BLaER1 treated with 17β-estradiol and CSF1 and Interleukin-3, amounts not matched to agents 10 nM and 100 nM (cell line): ENCODE results near the gene DYNLRB1.
A peak's percentile ranks its signal among the peaks of the same experiment; 100 is the strongest.

Experiments used
- H3K27ac ChIP-seq, 11 experiments: shearing (Covaris generic); formaldehyde crosslinking; 2 replicates each; pipeline ENCODE4 v1.8.1; 2022
- H3K27me3 ChIP-seq, 11 experiments: shearing (Covaris generic); formaldehyde crosslinking; 2 replicates each; pipeline ENCODE4 v1.8.1; 2022
- H3K36me3 ChIP-seq, 11 experiments: shearing (Covaris generic); formaldehyde crosslinking; 2 replicates each; pipeline ENCODE4 v1.8.1; 2022
- H3K4me1 ChIP-seq, 10 experiments: shearing (Covaris generic); formaldehyde crosslinking; 2 replicates each; pipeline ENCODE4 v1.8.1; 2022
- H3K4me2 ChIP-seq, 11 experiments: shearing (Covaris generic); formaldehyde crosslinking; 2 replicates each; pipeline ENCODE4 v1.8.1; 2022
- H3K4me3 ChIP-seq, 10 experiments: shearing (Covaris generic); formaldehyde crosslinking; 2 replicates each; pipeline ENCODE4 v1.8.1; 2022
- H3K9ac ChIP-seq, 11 experiments: shearing (Covaris generic); formaldehyde crosslinking; 2 replicates each; pipeline ENCODE4 v1.8.1; 2022
- H3K9me3 ChIP-seq, 11 experiments: shearing (Covaris generic); formaldehyde crosslinking; replicated peaks in 1 of 11; 2 replicates each; pipeline ENCODE4 v1.8.1; 2022
- H4K20me1 ChIP-seq, 11 experiments: shearing (Covaris generic); formaldehyde crosslinking; 2 replicates each; pipeline ENCODE4 v1.8.1; 2022
- Cebpa-rat ChIP-seq, 11 experiments: shearing (Covaris generic); IDR thresholded peaks; 2 replicates each; pipeline ENCODE4 v1.8.1; 2022

DYNLRB1 gene

DNA sequence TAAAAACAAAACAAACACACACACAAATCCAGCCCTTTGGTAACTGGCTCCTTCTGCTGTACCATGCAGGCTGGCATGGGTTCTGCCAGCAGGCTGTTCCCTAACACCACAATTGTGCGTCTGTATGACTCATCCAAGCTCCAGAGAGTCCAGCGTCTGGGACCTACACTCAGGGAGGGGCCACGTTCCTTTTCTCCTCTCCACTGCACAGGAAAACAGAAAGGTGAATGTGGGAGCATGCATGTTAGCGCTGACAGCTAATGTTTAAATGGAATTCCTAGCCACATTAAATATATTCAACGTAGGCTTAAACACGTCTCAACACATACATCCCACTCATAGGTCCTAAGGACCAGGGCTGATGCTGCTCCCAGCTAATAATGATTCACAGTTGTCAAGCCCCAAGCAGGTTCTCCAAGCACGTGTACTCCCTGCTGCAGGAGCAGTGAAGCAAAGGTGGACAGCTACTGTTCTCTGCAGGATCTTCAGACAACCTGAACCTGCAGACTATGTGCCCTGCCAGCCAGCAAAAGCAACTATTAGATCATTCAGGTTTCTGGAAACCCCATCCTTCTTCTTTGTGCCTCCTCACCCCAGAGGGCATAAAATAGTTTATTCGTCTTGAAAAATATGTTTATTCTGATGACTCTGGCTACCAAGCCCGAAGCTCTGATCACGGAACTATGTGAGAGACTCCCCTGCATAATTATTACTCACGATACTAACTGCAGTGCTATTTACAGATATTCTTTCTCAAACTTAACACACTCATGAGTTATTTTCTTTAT is 63.2 kb downstream of the DYNLRB1 start:
- Histone ChIP-seq H3K36me3 (peaks cover 0 to 73% (median 55%) of the 10 kb centered on the region in 11 experiments; a peak in 21 of 22 replicates), H4K20me1 (no peaks in the 10 kb centered on the region), H3K4me2 (peak overlapping the region in 5 of 11 experiments; percentile 57 to 71 (median 65); a peak in 7 of 22 replicates), H3K27ac (peak overlapping the region in 6 of 11 experiments; percentile 31 to 74 (median 57); a peak in 8 of 22 replicates), H3K27me3 (no peaks in the 10 kb centered on the region), H3K9ac (peak overlapping the region in 2 of 11 experiments; percentile 24 to 44; a peak in 1 of 22 replicates), H3K9me3 (no peaks in the 10 kb centered on the region), H3K4me3 (no peak overlapping the region), H3K4me1 (peaks cover 16 to 77% (median 50%) of the 10 kb centered on the region in 10 experiments; a peak in 19 of 20 replicates)
- TF ChIP-seq Cebpa-rat (IDR thresholded peaks at IDR 0.05) = no peak

DNA sequence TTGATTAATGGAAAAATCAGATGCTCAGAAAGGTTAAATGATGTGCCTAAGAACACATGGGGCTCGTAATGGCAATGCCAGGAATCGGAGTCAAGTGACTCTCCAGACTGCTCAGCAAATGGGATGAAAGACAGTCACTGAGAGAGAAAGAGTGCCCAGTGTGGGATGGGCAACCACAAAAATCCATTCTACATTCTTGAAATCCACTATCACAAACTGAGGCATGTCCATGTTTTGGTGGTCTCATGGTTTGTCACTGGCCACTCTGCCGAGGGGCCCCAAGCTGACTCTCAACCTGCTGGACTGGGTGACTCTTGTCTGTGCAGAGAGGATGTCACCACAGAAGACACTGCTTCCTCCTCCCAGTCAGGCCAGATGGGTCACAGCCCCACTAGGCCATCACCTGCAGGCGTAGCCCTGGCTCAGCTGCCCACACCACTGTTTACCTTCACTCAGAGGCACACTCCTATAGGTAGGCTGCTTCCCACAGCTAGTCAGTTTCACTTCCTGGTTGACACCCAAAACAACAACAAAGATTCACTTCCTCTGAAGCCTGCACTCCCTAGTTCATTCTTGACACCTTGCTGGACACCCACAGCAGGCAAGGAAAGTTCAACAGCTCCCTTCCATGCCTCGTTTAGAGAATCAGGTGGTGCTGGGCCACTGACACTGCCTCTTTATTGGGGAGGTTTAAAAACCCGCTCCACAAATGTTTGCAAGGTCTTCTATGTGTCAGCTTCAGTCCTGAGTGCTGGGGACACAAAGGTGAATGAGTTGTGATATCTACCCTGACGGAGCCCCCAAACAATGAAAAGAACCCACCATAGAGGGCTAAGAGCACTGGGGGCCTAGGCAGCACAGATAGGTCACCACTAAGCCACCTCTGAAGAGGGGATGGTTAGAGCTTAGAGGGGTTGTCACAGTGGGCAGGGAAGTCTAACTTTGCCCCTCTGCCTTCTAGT is 64.0 kb downstream of the DYNLRB1 start:
- peak overlapping the region in 10 of 11 experiments; percentile 22 to 69 (median 40); a peak in 17 of 22 replicates for H3K4me2 ChIP-seq
- H3K4me1 ChIP-seq = peaks cover 16 to 77% (median 50%) of the 10 kb centered on the region in 10 experiments; a peak in 19 of 20 replicates
- peaks cover 7 to 73% (median 55%) of the 10 kb centered on the region in 11 experiments for H3K36me3 ChIP-seq
- H4K20me1 ChIP-seq = no peaks in the 10 kb centered on the region
- no peaks in the 10 kb centered on the region for H3K9me3 ChIP-seq
- no peak overlapping the region for H3K4me3 ChIP-seq
- no peak overlapping the region for H3K9ac ChIP-seq
- TF ChIP-seq Cebpa-rat (IDR thresholded peaks at IDR 0.05) = no peak
- H3K27ac ChIP-seq = peak overlapping the region in 7 of 11 experiments; percentile 6 to 58 (median 20); a peak in 7 of 22 replicates
- H3K27me3 ChIP-seq = no peaks in the 10 kb centered on the region

DNA sequence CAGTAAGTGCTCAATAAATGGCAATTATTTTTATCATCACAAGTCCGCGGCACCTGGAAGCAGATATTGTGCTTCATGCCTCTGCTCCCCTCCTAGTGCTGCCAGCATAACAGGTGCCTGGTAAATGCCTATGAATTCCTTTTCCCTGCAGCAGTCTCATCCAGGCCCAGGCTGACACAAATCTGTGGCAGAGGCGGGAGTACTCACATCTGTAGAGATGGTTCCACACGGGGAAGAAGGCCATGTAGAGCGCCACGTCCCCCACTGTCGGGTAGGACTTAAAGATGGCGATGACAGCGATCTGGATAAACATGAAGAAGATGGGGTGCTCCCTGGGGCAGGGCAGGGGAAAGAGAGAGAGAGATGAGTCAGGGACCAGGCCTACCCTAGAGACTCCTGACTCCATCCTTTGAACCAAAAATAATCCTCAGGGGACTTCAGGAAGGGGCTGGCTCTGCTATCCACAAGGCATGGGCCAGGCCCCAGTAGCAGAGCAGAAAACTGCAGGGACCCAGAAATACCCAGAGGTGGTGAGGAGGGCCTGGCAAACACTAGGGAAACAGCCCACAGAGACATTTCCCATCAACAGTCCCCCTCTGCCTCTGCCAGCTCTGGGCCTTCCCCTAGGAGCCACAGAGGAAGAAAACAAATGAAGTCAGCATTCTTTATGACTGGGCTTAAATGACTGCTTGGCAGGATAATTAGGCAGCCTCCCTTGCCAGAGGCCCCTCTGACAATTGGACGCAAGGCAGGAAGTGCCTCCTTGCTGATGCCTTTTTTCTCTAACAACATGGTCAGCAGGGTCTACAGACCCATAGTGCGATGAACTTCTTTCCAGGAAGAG is 65.3 kb downstream of the DYNLRB1 start:
- peak overlapping the region in 5 of 11 experiments; percentile 11 to 62 (median 54); a peak in 7 of 22 replicates for H3K27ac ChIP-seq
- no peaks in the 10 kb centered on the region for H4K20me1 ChIP-seq
- no peak for TF ChIP-seq Cebpa-rat (IDR thresholded peaks at IDR 0.05)
- no peaks in the 10 kb centered on the region for H3K9me3 ChIP-seq
- H3K36me3 ChIP-seq = peaks cover 14 to 81% (median 58%) of the 10 kb centered on the region in 11 experiments
- H3K4me3 ChIP-seq = no peak overlapping the region
- H3K4me2 ChIP-seq = peak overlapping the region in 5 of 11 experiments; percentile 18 to 69 (median 59); a peak in 8 of 22 replicates
- peak overlapping the region in 3 of 11 experiments; percentile 17 to 39 (median 36); a peak in 3 of 22 replicates for H3K9ac ChIP-seq
- H3K27me3 ChIP-seq = no peaks in the 10 kb centered on the region
- peaks cover 16 to 73% (median 50%) of the 10 kb centered on the region in 10 experiments; a peak in 19 of 20 replicates for H3K4me1 ChIP-seq

GRCh38 chr20:34582221-34582620 is 66.0 kb downstream of the DYNLRB1 start:
- Histone ChIP-seq H3K9ac (no peak overlapping the region; a peak in 1 of 22 replicates), H3K4me2 (peak overlapping the region in 3 of 11 experiments; percentile 59 to 69 (median 65); a peak in 6 of 22 replicates)

DNA sequence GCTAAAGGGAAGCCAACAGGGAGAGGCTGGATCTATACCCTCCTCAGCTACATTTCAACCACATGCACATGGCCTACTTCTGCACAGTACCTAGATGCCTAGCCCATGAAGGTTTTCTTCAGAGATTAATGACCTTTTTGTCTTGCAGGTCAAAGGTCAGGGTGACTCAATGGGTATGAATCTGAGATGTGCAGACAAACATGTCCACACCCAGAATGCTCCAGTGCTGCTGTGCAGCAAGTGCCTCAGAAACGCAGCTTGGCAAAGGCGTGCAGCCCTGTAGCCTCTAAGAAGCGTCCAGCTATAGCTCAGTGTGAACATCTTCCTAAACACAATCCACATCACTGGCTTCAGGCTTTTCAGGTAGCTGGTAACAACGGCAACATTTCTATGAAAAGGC is 66.7 kb downstream of the DYNLRB1 start:
- Histone ChIP-seq H3K9ac (no peak overlapping the region), H3K4me2 (peak overlapping the region in 2 of 11 experiments; percentile 65 to 69; a peak in 2 of 22 replicates), H3K9me3 (no peaks in the 10 kb centered on the region), H3K4me1 (peaks cover 16 to 60% (median 42%) of the 10 kb centered on the region in 10 experiments; a peak in 19 of 20 replicates), H3K36me3 (peaks cover 20 to 94% (median 70%) of the 10 kb centered on the region in 11 experiments), H3K27ac (no peak overlapping the region), H4K20me1 (no peaks in the 10 kb centered on the region), H3K27me3 (no peaks in the 10 kb centered on the region), H3K4me3 (no peak overlapping the region)
- no peak for TF ChIP-seq Cebpa-rat (IDR thresholded peaks at IDR 0.05)

More at GRCh38 chr20:34582221-34582620, 66.0 kb downstream of the DYNLRB1 start:
- peaks cover 20 to 88% (median 63%) of the 10 kb centered on the region in 11 experiments for H3K36me3 ChIP-seq
- no peak for TF ChIP-seq Cebpa-rat (IDR thresholded peaks at IDR 0.05)
- H3K27me3 ChIP-seq = no peaks in the 10 kb centered on the region
- H3K4me1 ChIP-seq = peaks cover 16 to 67% (median 48%) of the 10 kb centered on the region in 10 experiments; a peak in 19 of 20 replicates
- no peaks in the 10 kb centered on the region for H3K9me3 ChIP-seq
- H3K27ac ChIP-seq = peak overlapping the region in 4 of 11 experiments; percentile 11 to 62 (median 56); a peak in 3 of 22 replicates
- no peaks in the 10 kb centered on the region for H4K20me1 ChIP-seq
- H3K4me3 ChIP-seq = no peak overlapping the region

GRCh38 chr20:34583544-34583943 is 67.3 kb downstream of the DYNLRB1 start:
- Histone ChIP-seq H3K27me3 (no peaks in the 10 kb centered on the region), H4K20me1 (no peaks in the 10 kb centered on the region), H3K9ac (no peak overlapping the region), H3K4me3 (no peak overlapping the region), H3K4me2 (peak overlapping the region in 1 of 11 experiments; percentile 9; a peak in 1 of 22 replicates), H3K9me3 (no peaks in the 10 kb centered on the region), H3K36me3 (peaks cover 20 to 99% (median 75%) of the 10 kb centered on the region in 11 experiments), H3K4me1 (peaks cover 11 to 53% (median 36%) of the 10 kb centered on the region in 10 experiments; a peak in 19 of 20 replicates), H3K27ac (no peak overlapping the region)
- no peak for TF ChIP-seq Cebpa-rat (IDR thresholded peaks at IDR 0.05)

- peaks cover 20 to 86% (median 65%) of the 10 kb centered on the region in 11 experiments for H3K36me3 ChIP-seq
Measured at GRCh38 chr20:34585019-34585418, 68.8 kb downstream of the DYNLRB1 start.

More at GRCh38 chr20:34585019-34585418, 68.8 kb downstream of the DYNLRB1 start:
- H3K9ac ChIP-seq = no peak overlapping the region
- no peak overlapping the region for H3K27ac ChIP-seq
- H3K9me3 ChIP-seq = no peaks in the 10 kb centered on the region
- H4K20me1 ChIP-seq = no peaks in the 10 kb centered on the region
- no peak overlapping the region for H3K4me3 ChIP-seq
- TF ChIP-seq Cebpa-rat (IDR thresholded peaks at IDR 0.05) = no peak
- peaks cover 8 to 39% (median 25%) of the 10 kb centered on the region in 10 experiments; a peak in 19 of 20 replicates for H3K4me1 ChIP-seq
- H3K27me3 ChIP-seq = no peaks in the 10 kb centered on the region
- H3K4me2 ChIP-seq = no peak overlapping the region
